OCI-LY3 (cell line): Measurements from ENCODE around the gene PTK6.

ENCODE experiments used
- CTCF ChIP-seq: fragments of 200-600, 300-600 bp; sonication (generic); IDR thresholded peaks from 2 replicates; pipeline ENCODE4 v1.5.1; 2014; ENCODE audit warnings: antibody characterized with exemption, low read length, low read depth
- EZH2phosphoT487 ChIP-seq: fragments of 200-600 bp; shearing (Covaris generic); IDR thresholded peaks from 2 replicates; pipeline ENCODE4 v1.6.1; 2018; ENCODE audit warnings: antibody characterized with exemption, mixed run types, low read depth

GRCh38 chr20:63562461-63563224 lies 25.5 kb upstream of the PTK6 start:
- TF ChIP-seq CTCF (no peak), EZH2phosphoT487 (no peak)
